Measurements from ENCODE around the gene SETDB2.

DNA sequence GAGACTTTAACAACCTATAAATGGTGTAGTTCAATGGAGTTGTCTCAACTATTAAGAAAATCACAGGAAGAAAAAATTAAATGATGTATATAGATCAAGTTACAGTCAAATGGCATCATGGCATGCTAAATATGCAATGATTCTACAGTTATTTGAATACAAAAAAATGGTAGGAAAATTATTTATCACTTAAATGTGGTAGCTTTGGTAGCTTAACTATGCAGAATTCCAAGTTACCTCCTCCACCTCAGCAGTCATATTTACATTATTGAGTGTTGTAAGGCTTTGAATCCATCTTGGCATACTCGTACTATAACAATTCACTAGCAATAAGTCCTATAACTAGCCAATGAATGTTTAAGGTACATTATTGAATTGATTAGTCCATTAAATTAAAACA, 37.0 kb upstream of the SETDB2 start:
- no peak for TF ChIP-seq EZH2 (IDR thresholded peaks at IDR 0.05; ENCODE audit: borderline replicate concordance, low read depth, low read length, severe bottlenecking)
- TF ChIP-seq, protein P1, sequence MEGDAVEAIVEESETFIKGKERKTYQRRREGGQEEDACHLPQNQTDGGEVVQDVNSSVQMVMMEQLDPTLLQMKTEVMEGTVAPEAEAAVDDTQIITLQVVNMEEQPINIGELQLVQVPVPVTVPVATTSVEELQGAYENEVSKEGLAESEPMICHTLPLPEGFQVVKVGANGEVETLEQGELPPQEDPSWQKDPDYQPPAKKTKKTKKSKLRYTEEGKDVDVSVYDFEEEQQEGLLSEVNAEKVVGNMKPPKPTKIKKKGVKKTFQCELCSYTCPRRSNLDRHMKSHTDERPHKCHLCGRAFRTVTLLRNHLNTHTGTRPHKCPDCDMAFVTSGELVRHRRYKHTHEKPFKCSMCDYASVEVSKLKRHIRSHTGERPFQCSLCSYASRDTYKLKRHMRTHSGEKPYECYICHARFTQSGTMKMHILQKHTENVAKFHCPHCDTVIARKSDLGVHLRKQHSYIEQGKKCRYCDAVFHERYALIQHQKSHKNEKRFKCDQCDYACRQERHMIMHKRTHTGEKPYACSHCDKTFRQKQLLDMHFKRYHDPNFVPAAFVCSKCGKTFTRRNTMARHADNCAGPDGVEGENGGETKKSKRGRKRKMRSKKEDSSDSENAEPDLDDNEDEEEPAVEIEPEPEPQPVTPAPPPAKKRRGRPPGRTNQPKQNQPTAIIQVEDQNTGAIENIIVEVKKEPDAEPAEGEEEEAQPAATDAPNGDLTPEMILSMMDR (IDR thresholded peaks at IDR 0.05; ENCODE audit: extremely low read depth in 1 of 2, insufficient read depth in 1 of 2, low read depth in 1 of 2, low read length in 2 of 2), result no peak
- no peak for TF ChIP-seq POLR2AphosphoS5 (IDR thresholded peaks at IDR 0.05; ENCODE audit: insufficient read depth, low read depth, low read length)
- TF ChIP-seq POLR2A (IDR thresholded peaks at IDR 0.05; ENCODE audit: low read depth, low read length), result no peak
- TF ChIP-seq JUN (IDR thresholded peaks at IDR 0.05; ENCODE audit: borderline replicate concordance, insufficient read depth, insufficient read length, low read depth), result no peak
- TF ChIP-seq, protein P2, sequence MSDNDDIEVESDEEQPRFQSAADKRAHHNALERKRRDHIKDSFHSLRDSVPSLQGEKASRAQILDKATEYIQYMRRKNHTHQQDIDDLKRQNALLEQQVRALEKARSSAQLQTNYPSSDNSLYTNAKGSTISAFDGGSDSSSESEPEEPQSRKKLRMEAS (IDR thresholded peaks at IDR 0.05; ENCODE audit: insufficient read depth, insufficient read length), result no peak
